GM21381 (cell line): ENCODE results near the gene AGO4.
"Not testable (repeated sequence)": the region's sequence is repeated elsewhere in the genome, so short reads cannot be mapped to it uniquely, and the experiment has no call there.

Source experiments
- ATAC-seq: cut with Tn5 transposase; IDR thresholded peaks from one replicate; pipeline ENCODE4 v1.9.1; 2021; ENCODE audit warnings: mild to moderate bottlenecking, moderate library complexity; ENCODE audit not compliant: unreplicated experiment

The AGO4 gene

DNA sequence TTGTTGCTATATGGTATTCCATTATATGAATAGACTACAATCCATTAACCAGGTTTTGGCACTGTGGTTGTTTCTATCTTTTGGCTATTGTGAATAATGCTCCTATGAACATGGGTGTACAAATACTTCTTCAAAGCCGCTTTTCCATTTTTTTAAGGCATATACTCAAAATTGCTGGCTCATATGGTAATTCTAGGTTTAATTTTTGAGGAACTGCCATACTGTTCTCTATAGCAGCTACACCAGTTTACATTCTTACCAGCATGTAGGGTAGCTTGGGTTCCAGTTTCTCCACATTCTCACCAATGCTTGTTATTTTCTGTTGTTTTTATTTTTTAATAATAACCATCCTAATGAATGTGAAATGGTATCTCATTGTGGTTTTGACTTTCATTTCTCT lies 55.3 kb downstream of the AGO4 start:
- ATAC-seq = no peak

DNA sequence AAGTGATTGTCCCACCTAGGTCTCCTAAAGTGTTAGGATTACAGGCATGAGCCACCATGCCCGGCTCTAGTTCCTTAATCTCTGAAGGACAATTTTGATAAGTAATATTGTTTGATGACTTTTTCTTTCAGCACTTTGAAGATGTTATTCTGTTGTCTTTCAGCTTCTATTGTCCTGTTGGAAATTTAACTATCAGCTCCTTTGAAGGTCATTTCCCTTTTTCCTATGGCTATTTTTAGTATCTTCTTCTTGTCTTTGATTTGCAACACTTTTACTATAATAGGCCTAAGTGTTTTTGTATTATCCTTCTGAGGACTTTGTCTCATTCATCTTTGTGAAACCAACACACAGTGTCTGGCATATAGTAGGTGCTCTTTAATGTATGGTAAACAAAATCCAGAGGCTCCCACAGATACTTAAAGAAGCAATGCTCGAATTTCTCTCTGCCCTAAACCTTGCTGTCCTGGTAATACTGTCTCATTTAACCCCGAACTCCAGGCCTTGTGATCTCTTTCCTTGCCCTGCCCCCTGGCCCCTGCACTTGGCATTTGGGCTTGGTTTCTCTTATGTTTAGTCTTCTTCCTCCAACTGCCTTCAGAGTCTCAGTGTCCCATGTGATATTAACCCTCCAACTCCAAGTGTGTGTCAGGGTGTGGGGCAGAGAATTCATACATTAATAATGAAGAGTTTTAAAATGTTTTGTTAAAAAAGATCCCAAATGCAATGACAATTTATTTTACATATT lies 56.2 kb downstream of the AGO4 start:
- ATAC-seq = no peak

DNA sequence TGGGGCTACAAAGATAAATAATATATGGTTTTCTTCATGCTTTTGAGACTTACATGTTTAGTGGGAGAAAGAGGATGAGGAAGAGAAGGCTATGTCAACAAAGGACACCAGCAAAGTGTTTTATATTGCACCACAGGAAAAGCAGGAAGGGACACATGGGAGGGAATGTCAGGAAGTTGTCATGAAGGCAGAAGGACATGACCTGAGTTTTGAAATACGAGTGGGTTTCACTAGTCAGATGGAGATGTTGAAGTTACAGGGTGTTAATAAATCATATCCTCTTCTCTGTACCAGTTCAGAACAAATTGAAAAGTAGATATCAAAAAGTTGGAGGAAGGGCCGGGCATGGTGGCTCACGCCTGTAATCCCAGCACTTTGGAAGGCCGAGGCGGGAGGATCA lies 57.0 kb downstream of the AGO4 start:
- ATAC-seq = no peak

DNA sequence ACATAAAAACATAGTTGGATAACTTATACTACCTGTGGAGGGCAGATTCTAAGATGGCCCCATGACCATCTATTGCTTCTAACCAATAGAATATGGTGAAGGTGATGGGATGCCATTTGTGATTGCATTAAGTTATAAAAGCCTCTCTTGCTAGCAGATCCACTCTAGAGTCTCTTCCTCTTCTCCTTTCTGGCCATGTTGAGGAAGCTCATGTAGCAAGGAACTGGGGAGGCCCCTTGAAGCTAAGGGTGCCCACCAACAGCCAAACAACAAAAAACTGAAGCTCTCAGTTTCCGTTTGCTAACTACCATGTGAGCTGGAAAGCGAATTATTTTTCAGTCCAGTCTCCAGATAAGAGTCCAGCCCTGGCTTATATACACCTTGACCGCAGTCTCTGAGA lies 59.2 kb downstream of the AGO4 start:
- no peak for ATAC-seq

DNA sequence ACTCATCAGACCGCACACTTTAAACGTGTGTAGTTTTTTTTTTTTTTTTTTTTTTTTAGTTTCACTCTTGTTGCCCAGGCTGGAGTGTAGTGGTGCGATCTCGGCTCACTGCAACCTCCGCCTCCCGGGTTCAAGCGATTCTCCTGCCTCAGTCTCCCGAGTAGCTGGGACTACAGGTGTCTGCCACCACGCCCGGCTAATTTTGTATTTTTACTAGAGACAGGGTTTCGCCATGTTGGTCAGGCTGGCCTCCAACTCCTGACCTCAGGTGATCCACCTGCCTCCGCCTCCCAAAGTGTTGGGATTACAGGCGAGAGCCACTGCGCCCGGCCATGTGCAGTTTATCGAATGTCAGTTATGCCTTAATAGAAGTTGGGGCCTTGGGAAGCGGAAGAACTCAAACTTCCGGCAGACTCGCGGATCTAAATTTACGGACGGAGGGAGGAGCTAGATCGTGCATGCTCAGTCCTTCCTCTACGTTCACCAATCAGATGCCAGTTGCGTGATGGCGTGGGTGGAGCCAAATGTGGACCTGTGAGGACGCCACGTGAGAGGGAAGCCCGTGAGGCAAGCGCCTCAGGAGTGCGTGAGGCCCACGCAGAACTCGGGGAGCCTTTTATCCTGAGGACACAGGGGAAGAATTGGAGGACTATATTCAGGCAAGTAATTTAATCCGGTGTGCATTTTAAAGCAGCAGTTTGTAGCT lies 61.6 kb downstream of the AGO4 start:
- not testable (repeated sequence) for ATAC-seq

DNA sequence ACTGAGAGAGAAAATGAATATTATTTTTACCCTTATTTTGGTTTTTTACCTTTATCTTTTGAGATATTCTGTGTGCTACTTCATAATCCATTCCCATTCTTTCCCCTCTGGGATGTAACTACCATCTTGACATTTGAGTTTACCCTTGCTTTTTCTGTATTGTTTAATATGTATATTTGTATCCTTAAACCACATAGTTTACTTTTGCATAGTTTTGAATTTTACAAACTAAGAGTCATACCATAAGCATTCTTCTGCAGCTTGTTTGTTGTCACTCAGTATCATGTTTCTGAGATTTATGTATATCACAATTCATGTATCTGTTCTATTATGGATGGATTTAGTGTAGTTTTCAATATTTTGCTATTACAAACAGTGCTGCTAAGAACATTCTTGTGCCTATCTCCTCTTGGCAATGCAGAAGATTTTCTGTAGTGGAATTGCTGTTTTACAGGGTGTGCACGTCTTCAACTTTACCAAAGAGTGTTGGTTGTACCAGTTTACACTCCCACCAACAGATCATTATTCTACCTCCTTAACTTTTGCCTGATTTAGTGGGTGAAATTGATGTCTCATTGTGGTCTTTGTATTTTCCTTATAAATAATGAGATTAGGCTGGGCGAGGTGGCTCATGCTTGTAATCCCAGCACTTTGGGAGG lies 63.0 kb downstream of the AGO4 start:
- no peak for ATAC-seq

DNA sequence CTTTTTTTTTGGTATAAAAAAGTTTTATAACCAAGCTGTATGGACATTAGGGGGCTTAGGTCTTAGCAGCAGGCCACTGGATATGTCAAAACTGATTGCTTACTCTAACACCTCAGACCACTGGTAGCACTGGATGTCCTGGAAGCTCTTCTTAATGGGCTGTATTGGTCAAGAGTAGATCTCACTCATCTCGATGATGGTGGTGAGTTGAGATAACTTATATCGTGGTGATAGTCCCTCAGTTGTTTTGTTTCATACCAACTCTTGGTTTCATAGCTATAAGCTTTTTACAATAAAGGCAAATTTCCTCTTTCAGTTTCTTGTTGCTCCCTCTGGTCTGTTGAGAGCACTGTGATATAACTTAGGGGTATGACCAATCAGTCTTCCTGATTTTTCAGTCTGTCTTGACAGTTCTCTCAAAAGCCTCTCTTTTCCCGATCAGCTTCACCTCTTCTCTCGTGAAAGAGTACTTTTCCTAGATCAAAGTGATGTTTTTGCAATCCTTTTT lies 65.5 kb downstream of the AGO4 start:
- ATAC-seq = no peak

DNA sequence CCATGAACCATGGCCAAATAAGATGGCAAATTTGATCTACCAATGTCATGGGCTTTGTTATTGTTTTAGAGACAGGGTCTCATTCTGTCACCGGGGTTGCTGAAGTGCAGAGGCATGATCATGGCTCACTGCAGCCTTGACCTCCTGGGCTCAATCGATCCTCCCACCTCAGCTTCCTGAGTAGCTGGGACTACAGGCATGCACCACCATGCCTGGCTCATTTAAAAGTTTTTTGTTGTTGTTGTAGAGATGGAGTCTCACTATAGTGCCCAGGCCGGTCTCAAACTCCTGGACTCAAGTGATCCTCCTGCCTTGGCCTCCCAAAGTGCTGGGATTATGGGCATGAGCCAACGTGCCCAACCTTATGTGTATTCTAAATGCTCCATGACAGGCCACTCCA lies 66.3 kb downstream of the AGO4 start:
- not testable (repeated sequence) for ATAC-seq

DNA sequence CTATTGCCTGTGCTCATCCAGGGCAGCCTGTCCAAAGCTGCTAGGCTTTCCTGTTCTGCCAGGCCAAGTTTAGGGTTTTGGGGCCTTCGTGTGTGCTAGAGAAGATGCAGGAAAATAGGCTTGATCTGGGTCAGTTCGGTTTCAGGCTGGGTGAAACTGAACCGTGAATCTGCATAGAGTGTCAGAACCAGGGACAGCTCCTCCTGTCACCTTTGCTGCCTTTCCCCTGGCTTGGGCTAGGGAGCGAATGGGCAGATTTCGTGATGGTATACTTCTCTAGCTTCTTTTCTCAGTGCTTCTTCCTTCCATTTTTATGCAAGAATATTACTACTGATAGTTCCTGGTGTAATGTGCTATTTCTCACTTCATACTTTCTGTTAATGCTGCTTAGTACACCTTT lies 69.2 kb downstream of the AGO4 start:
- no peak for ATAC-seq

DNA sequence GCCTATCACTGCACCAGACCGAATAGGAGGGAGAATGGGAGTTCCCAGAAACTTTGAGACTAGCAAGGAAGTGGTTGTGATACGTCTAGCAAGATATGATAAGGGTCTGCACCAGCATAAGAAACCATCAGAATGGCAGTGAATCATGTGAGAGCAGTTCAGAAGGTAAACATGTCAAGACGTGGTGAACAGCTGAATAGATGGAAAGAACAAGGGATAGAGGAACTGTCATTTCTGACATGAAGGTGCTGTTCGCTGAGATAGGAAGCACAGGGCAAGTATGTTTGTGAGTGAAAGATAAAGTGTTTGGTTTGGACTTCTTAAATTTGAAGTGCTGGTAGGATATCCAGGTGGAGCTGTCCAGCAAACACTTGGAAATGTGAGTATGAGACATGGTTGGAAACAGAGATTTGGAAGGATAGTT lies 74.0 kb downstream of the AGO4 start:
- no peak for ATAC-seq

DNA sequence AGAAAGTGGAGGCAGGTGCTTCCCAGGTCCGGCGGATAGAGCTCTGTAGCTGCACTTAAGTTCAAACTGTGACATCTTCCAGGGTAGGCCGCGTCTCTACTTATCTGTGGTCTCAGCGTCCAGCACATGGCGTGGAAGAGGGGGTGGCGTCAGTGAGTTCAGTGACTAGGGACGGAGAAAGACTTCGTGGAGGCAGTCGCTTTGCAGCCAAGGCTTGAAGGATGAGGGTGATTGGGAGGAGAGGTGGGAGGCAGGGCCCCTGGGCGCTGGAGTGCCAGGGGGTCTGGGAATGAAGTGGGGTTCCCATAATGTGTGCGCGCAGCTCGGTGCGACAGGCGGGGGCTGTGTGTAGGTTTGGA lies 74.7 kb downstream of the AGO4 start:
- ATAC-seq = no peak

DNA sequence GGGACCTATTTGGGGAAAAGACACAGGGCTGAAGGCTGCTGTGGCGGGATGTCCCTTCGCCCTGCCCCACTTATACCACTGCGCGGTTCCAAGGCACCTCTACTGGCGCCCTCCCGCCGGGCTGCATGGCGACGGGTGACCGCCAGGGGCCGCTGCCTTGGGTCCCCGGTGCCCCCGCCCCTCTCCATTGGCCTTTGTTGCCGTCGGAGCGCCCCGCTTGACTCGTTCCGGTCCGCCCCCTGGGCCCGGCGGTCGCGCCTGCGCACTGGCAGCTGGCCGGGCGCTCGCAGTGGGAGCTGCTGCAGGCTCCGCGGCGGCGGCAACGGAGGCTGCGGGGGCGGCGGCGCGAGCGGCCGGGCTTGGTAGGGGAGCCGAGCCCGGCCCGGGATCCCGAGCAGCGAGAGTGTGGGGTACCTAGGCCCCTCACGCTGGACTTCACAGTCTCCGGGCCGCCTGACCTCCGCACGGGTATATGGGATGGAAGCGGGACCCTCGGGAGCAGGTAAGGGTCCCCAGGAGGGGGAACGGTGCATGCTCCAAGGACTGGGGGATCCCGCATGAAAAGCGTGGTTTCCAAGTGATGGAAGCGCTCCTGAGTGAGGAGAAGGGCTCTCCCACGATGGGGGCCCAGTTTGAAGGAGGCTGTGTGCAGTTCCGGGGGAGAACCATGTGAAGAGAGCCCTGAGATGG lies 75.3 kb downstream of the AGO4 start, which contains the start of gene AGO1:
AGO1 (plus strand) TSS at position 265 of the 690 bp plus-strand sequence; CDS start at position 478, 213 bp downstream.
- peak; percentile 89 for ATAC-seq

DNA sequence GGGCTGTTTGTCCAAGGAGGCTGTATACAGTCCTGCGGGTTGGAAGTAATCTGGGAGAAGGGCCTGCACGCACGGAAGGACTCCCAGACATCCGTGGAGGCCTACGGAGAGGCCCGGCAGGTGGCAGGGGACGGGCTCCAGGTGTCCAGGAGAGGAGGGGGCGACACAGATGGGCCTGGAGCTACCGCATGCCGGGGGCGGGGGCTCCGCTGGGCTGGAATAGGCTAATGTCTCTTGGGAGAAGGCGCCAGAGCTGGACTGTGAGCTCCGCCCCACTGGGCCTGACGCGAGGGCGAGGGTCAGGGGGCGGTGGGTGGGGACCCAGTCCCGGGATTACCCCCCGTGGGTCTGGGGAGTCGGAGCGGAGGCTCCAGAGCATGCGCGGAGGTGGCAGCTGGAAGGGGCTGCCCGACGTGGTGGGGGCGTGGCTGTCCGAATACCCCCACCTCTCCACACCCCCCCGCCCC lies 75.9 kb downstream of the AGO4 start:
- no peak for ATAC-seq

DNA sequence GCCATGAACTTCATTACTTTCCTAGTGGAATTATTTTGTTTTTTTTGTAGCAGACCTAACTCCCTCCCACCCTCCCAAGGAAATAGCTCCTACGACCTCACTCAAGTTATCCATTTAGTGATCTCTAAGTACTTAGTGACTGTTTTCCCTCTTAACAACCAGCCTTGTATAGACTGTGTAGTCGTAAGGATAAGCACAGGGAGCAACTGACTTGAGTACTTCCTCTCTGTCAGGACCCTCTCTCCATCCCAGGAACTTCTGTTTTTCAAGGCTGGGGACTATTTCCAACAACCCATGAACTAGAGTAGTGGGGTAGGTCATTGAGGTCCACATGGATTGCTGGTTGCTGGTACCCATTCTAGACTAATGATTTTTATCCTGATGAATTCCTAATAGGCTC lies 77.1 kb downstream of the AGO4 start:
- no peak for ATAC-seq

DNA sequence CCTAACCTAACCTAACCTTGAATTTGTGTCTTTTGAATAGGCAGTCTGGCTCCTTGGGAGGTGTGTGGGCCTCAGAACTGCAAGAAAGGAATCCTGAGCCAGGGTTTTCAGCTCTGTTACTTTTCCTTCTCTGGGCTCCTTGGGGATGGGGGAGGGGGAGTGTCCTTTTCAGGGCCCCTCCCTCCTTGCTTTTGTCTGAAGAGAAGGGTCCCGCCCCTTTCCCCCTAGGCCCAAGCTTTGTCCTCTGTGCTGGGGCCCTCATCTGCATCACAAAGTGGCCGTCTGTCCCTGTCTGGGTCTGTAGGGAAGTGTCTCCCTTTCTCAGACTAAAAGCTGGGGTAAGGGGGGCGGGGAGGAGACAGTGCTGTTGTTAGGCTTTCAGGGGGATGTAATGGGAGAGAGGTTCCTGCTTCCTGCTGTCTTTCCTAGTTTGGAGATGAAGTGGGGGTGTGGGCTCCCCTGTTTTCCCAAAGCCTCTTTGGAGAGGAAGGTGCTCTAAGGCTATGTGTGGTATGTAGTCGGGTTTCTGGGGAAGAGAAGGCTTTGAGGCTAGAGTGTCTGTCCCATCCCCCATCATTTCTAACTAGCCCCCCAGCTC lies 78.2 kb downstream of the AGO4 start:
- no peak for ATAC-seq

DNA sequence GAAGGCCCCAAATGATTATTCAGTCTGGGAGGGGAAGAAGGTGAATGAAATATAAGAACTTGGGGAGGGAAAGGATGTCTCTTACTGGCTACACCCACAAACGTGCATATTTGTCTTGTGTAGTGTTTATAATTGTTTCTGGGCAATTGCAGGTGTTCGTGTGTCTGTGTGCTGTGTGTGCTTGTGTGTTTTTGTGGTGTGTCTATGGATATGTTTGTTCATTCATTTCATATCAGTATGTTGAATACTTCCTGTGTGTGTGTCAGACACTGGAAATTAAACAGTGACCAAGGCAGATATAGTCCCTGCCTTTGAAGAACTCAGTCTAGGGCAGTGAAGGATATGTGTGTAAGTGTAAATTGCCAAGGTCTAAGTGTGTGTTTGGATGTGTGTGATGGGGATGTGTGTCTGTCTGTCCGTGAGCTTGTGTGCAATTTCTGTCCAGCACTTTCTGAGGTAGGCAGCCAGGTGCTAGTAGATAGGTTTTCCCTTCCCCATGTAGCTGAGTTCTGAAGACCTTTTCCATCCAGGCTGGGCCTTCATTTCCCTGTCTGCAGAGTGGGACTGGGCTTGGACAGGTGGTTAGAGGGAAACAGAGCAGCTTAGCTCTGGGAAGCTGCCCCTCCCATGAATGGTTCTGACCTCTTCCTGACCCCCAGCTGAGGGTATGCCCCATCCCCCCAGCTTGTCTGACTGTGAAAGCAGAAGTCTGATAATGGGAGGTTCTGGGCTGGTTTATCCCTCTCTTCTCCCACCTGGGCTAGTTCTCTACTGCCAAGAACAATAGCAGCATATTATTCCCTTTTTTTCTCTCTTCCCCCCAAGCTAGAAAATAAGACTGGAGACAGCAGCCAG lies 79.0 kb downstream of the AGO4 start:
- ATAC-seq = no peak

DNA sequence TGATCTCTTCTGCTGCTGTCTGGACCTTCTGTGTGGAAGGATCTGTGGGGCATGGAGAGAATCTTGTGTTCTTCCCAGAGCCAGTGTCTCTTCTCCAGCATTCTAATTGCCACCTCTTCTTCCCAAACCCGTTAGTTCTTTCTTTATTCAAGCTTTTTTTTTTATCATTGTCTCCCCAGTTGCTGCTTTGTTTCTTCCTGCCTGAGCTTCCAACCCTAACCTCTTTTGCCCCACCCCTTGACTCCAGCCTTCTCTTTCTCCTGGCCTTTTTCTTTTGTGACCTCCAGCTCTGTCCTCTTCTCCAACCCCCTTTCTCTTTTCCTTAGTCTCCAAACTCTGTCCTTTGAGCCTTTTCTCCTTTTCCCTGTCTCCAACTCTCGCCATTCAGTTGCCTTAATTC lies 79.7 kb downstream of the AGO4 start:
- no peak for ATAC-seq

DNA sequence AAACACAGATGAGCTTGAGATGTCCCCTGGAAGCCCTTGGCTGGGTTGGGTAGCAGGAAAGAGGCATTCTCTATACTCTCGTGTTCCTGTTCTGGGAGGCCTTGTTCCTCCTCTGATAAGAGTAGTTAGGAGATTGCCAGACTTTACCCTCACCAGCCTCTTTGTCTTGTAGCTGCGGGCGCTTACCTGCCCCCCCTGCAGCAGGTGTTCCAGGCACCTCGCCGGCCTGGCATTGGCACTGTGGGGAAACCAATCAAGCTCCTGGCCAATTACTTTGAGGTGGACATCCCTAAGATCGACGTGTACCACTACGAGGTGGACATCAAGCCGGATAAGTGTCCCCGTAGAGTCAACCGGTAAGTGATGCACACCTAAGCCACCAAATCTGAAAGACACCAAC lies 80.4 kb downstream of the AGO4 start:
- no peak for ATAC-seq

DNA sequence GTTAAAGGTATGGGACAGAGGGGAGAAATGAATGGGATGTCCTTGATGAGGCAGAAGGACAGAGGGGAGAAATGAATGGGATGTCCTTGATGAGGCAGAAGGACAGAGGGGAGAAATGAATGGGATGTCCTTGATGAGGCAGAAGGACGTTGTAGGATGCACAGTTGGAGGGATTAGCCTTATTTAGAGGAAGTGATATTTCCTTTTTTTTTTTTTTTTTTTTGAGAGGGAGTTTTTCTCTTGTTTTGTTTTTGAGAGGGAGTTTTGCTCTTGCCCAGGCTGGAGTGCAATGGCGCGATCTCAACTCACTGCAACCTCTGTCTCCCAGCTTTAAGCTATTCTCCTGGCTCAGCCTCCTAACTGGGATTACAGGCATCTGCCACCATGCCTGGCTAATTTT lies 81.2 kb downstream of the AGO4 start:
- ATAC-seq = not testable (repeated sequence)
